ENCODE measurements around the gene C21orf91.

DNA sequence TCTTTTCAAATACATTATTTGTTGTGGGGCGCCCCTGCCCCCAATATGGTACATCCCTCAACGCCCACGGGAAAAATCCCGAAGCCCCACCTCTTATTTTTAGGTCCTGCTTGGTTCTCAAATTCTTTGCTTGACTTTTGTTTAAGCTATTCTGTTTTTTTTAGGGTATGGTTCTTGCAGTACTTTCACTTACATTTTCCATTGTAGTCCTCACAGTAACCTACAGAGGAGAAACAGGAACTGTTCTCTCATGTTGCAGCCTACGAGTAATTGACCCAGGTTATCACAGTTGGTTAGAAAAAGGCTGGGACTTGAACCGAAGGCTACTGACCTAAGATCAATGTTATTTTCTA is 697 bp upstream of the C21orf91 start:
- no peak for TF ChIP-seq POLR2A (IDR thresholded peaks at IDR 0.05)
- TF ChIP-seq, protein P1, sequence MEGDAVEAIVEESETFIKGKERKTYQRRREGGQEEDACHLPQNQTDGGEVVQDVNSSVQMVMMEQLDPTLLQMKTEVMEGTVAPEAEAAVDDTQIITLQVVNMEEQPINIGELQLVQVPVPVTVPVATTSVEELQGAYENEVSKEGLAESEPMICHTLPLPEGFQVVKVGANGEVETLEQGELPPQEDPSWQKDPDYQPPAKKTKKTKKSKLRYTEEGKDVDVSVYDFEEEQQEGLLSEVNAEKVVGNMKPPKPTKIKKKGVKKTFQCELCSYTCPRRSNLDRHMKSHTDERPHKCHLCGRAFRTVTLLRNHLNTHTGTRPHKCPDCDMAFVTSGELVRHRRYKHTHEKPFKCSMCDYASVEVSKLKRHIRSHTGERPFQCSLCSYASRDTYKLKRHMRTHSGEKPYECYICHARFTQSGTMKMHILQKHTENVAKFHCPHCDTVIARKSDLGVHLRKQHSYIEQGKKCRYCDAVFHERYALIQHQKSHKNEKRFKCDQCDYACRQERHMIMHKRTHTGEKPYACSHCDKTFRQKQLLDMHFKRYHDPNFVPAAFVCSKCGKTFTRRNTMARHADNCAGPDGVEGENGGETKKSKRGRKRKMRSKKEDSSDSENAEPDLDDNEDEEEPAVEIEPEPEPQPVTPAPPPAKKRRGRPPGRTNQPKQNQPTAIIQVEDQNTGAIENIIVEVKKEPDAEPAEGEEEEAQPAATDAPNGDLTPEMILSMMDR (IDR thresholded peaks at IDR 0.05), result peak in 4 of 6 experiments; percentile 2 to 31 (median 16)

All from Peyer's patch (tissue), 4 donors.